ENCODE results near the gene PI4KA. TPM values are rescaled to one million over a fixed set of nuclear protein-coding genes. Genes with fewer than 3 reads are reported as not detected.

PI4KA gene
- total and polyA plus RNA-seq, 2 donors (not counting 1 experiment from before 2014, with no cell fraction given), result 26.4 to 40.6 TPM

GRCh38 chr22:20659258-20659657 lies 199.4 kb downstream of the PI4KA start:
- H3K27me3 ChIP-seq (ENCODE audit: control insufficient read depth, insufficient read depth, low read length), result no peaks in the 10 kb centered on the region
- H3K4me1 ChIP-seq (ENCODE audit: control insufficient read depth, extremely low read depth, insufficient read depth, low read length), result no peaks in the 10 kb centered on the region
- H4K20me1 ChIP-seq (ENCODE audit: control insufficient read depth, extremely low read depth, insufficient read depth, low read length), result no peaks in the 10 kb centered on the region
- H3K9ac ChIP-seq (ENCODE audit: insufficient read depth, low read length), result no peak overlapping the region
- DNase-seq (ENCODE audit: low read depth in 2 of 2), result no peak
- TF ChIP-seq EZH2 (IDR thresholded peaks at IDR 0.05; ENCODE audit: low read length, missing control alignments), result no peak
- no peak for TF ChIP-seq CTCF (conservative IDR thresholded peaks at IDR 0.05 in 1 of 2, IDR thresholded peaks at IDR 0.05 in 1 of 2; ENCODE audit: low read depth in 1 of 2, low read length in 2 of 2)
- H3K79me2 ChIP-seq (ENCODE audit: control insufficient read depth, insufficient read depth, low read length), result no peaks in the 10 kb centered on the region
- H3K27ac ChIP-seq (ENCODE audit: insufficient read depth, low read length), result no peak overlapping the region
- H3K4me2 ChIP-seq (ENCODE audit: extremely low read depth, insufficient read depth, low read length), result no peak overlapping the region
- no peaks in the 10 kb centered on the region for H3K9me3 ChIP-seq (ENCODE audit: control insufficient read depth, insufficient read depth, low read depth, low read length)
- no peaks in the 10 kb centered on the region for H3K36me3 ChIP-seq (ENCODE audit: control insufficient read depth, insufficient read depth, low read length)
- H3K4me3 ChIP-seq (replicated peaks in 1 of 4; ENCODE audit: control extremely low read depth in 1 of 4, insufficient read depth in 1 of 4, low read depth in 3 of 4, low read length in 4 of 4), result no peak overlapping the region
- no peak overlapping the region for H2AFZ ChIP-seq (ENCODE audit: low read length)

GRCh38 chr22:20658433-20659222 lies 200.0 kb downstream of the PI4KA start:
- Histone ChIP-seq H2AFZ (ENCODE audit: low read length) (no peak overlapping the region), H3K36me3 (ENCODE audit: control insufficient read depth, insufficient read depth, low read length) (no peaks in the 10 kb centered on the region), H3K27me3 (ENCODE audit: control insufficient read depth, insufficient read depth, low read length) (no peaks in the 10 kb centered on the region), H3K4me3 (replicated peaks in 1 of 4; ENCODE audit: control extremely low read depth in 1 of 4, insufficient read depth in 1 of 4, low read depth in 3 of 4, low read length in 4 of 4) (no peak overlapping the region), H4K20me1 (ENCODE audit: control insufficient read depth, extremely low read depth, insufficient read depth, low read length) (no peaks in the 10 kb centered on the region), H3K79me2 (ENCODE audit: control insufficient read depth, insufficient read depth, low read length) (no peaks in the 10 kb centered on the region), H3K4me2 (ENCODE audit: extremely low read depth, insufficient read depth, low read length) (no peak overlapping the region), H3K27ac (ENCODE audit: insufficient read depth, low read length) (no peak overlapping the region), H3K9me3 (ENCODE audit: control insufficient read depth, insufficient read depth, low read depth, low read length) (no peaks in the 10 kb centered on the region), H3K9ac (ENCODE audit: insufficient read depth, low read length) (no peak overlapping the region), H3K4me1 (ENCODE audit: control insufficient read depth, extremely low read depth, insufficient read depth, low read length) (no peaks in the 10 kb centered on the region)
- DNase-seq (ENCODE audit: low read depth in 2 of 2), result no peak
- TF ChIP-seq CTCF (conservative IDR thresholded peaks at IDR 0.05 in 1 of 2, IDR thresholded peaks at IDR 0.05 in 1 of 2; ENCODE audit: low read depth in 1 of 2, low read length in 2 of 2) (no peak), EZH2 (IDR thresholded peaks at IDR 0.05; ENCODE audit: low read length, missing control alignments) (no peak)

- Histone ChIP-seq H3K79me2 (ENCODE audit: control insufficient read depth, insufficient read depth, low read length) (no peaks in the 10 kb centered on the region), H4K20me1 (ENCODE audit: control insufficient read depth, extremely low read depth, insufficient read depth, low read length) (no peaks in the 10 kb centered on the region), H3K4me2 (ENCODE audit: extremely low read depth, insufficient read depth, low read length) (no peak overlapping the region), H2AFZ (ENCODE audit: low read length) (no peak overlapping the region), H3K4me3 (replicated peaks in 1 of 4; ENCODE audit: control extremely low read depth in 1 of 4, insufficient read depth in 1 of 4, low read depth in 3 of 4, low read length in 4 of 4) (no peak overlapping the region), H3K36me3 (ENCODE audit: control insufficient read depth, insufficient read depth, low read length) (no peaks in the 10 kb centered on the region), H3K9ac (ENCODE audit: insufficient read depth, low read length) (no peak overlapping the region), H3K27ac (ENCODE audit: insufficient read depth, low read length) (no peak overlapping the region), H3K27me3 (ENCODE audit: control insufficient read depth, insufficient read depth, low read length) (no peaks in the 10 kb centered on the region), H3K9me3 (ENCODE audit: control insufficient read depth, insufficient read depth, low read depth, low read length) (no peaks in the 10 kb centered on the region), H3K4me1 (ENCODE audit: control insufficient read depth, extremely low read depth, insufficient read depth, low read length) (no peaks in the 10 kb centered on the region)
- no peak for DNase-seq (ENCODE audit: low read depth in 2 of 2)
- TF ChIP-seq EZH2 (IDR thresholded peaks at IDR 0.05; ENCODE audit: low read length, missing control alignments), result no peak
- TF ChIP-seq CTCF (conservative IDR thresholded peaks at IDR 0.05 in 1 of 2, IDR thresholded peaks at IDR 0.05 in 1 of 2; ENCODE audit: low read depth in 1 of 2, low read length in 2 of 2), result no peak
Measured at GRCh38 chr22:20657963-20658362, 200.6 kb downstream of the PI4KA start.

Other genes starting within 250 kb of the PI4KA start
- gene SERPIND1, start 84.7 kb downstream of the PI4KA start, total RNA-seq, result not detected in 2 replicates
- 0.03 TPM in 2 replicates for gene SERPIND1, start 84.7 kb downstream of the PI4KA start, polyA plus RNA-seq
- 9.2 and 10.6 TPM in 2 replicates for gene SNAP29, start 196 bp upstream of the PI4KA start, total RNA-seq
- gene SNAP29, start 196 bp upstream of the PI4KA start, polyA plus RNA-seq, result 36.1 and 37.0 TPM in 2 replicates
- gene CRKL, start 58.6 kb upstream of the PI4KA start, total RNA-seq, result 39.8 and 45.1 TPM in 2 replicates
- 23.8 and 26.0 TPM in 2 replicates for gene CRKL, start 58.6 kb upstream of the PI4KA start, polyA plus RNA-seq
- gene AIFM3, start 108.4 kb upstream of the PI4KA start, total RNA-seq, result 1.3 and 2.0 TPM in 2 replicates
- 0.14 and 0.15 TPM in 2 replicates for gene AIFM3, start 108.4 kb upstream of the PI4KA start, polyA plus RNA-seq
- gene LZTR1, start 123.5 kb upstream of the PI4KA start, total RNA-seq, result 51.9 and 75.8 TPM in 2 replicates
- 25.1 and 27.4 TPM in 2 replicates for gene LZTR1, start 123.5 kb upstream of the PI4KA start, polyA plus RNA-seq
- gene THAP7, start 143.3 kb upstream of the PI4KA start, total RNA-seq, result 25.9 and 26.3 TPM in 2 replicates
- 15.7 and 15.8 TPM in 2 replicates for gene THAP7, start 143.3 kb upstream of the PI4KA start, polyA plus RNA-seq
- gene P2RX6, start 156.4 kb upstream of the PI4KA start, total RNA-seq, result 4.6 and 17.8 TPM in 2 replicates
- gene P2RX6, start 156.4 kb upstream of the PI4KA start, polyA plus RNA-seq, result 0.84 and 3.6 TPM in 2 replicates
- gene SLC7A4, start 173.8 kb upstream of the PI4KA start, total RNA-seq, result 0.26 and 0.83 TPM in 2 replicates
- 0.08 and 0.92 TPM in 2 replicates for gene SLC7A4, start 173.8 kb upstream of the PI4KA start, polyA plus RNA-seq
- gene LRRC74B, start 187.1 kb upstream of the PI4KA start, total RNA-seq, result under 0.01 TPM in 1 of 2 replicates, not detected in the other
- gene LRRC74B, start 187.1 kb upstream of the PI4KA start, polyA plus RNA-seq, result not detected in 2 replicates